GM20000 (cell line): Measurements from ENCODE around the gene ELMO1.

ENCODE experiments used
- DNase-seq: peaks from one replicate; pipeline ENCODE4 v3.0.0; 2012; ENCODE audit warnings: low spot score
- TF ChIP-seq, protein P1 (sequence below): IDR thresholded peaks from 2 replicates; pipeline ENCODE4 v1.5.1; 2012; ENCODE audit warnings: mild to moderate bottlenecking, control low read depth; ENCODE audit errors: extremely low read depth, missing control alignments

Gene ELMO1

GRCh38 chr7:36851382-36851781 is 597.3 kb downstream of the ELMO1 start:
- no peak for DNase-seq
- TF ChIP-seq, protein P1, sequence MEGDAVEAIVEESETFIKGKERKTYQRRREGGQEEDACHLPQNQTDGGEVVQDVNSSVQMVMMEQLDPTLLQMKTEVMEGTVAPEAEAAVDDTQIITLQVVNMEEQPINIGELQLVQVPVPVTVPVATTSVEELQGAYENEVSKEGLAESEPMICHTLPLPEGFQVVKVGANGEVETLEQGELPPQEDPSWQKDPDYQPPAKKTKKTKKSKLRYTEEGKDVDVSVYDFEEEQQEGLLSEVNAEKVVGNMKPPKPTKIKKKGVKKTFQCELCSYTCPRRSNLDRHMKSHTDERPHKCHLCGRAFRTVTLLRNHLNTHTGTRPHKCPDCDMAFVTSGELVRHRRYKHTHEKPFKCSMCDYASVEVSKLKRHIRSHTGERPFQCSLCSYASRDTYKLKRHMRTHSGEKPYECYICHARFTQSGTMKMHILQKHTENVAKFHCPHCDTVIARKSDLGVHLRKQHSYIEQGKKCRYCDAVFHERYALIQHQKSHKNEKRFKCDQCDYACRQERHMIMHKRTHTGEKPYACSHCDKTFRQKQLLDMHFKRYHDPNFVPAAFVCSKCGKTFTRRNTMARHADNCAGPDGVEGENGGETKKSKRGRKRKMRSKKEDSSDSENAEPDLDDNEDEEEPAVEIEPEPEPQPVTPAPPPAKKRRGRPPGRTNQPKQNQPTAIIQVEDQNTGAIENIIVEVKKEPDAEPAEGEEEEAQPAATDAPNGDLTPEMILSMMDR = no peak

GRCh38 chr7:36847946-36848345 is 600.7 kb downstream of the ELMO1 start:
- TF ChIP-seq, protein P1 = no peak
- DNase-seq = no peak

DNA sequence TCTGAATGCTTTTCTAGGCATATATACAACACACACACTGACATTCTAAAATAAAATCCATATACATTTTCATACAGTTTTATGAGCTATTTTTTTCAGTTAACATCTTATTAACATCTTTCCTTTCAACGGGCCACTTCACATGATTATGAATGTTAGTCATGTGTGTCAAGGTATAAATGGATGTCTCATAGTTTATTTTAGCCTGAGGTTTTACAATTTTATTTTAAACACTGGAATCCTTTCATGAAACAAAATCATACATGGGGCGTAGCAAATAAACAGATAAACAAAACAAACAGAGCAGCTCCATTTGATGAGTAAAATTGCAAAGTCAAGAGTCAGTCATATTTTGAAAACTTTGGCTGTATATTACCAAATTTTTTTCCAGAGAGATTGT is 604.3 kb downstream of the ELMO1 start:
- DNase-seq = no peak

DNA sequence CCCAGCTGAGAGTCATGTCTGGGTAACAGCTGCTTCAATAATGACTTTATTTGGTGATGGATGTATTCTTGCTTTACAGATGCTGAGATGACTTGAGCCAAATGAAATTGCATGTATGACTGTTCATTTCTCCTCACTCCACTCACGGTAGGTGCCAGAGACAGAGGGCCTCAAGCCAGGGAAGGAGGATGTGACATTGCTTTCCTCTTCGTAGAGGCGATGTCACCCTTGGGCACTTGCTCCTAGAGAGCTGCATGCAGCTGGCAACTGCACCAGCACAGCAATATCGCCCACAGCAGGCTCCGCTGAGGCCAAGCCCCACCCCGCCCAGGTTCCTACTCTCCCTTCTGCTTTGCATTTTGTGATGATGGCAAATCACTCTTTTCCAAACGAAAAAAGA is 607.8 kb downstream of the ELMO1 start:
- TF ChIP-seq, protein P1 = no peak
- no peak for DNase-seq

More for the DNA sequence above, 604.3 kb downstream of the ELMO1 start:
- TF ChIP-seq, protein P1 = no peak

GRCh38 chr7:36838616-36839225 is 609.9 kb downstream of the ELMO1 start:
- DNase-seq = no peak
- TF ChIP-seq, protein P1 = no peak

- TF ChIP-seq, protein P1 = no peak
Measured at GRCh38 chr7:36831049-36831448, 617.6 kb downstream of the ELMO1 start.

GRCh38 chr7:36827726-36828703 is 620.6 kb downstream of the ELMO1 start:
- DNase-seq = no peak
- TF ChIP-seq, protein P1 = no peak

More at GRCh38 chr7:36831049-36831448, 617.6 kb downstream of the ELMO1 start:
- no peak for DNase-seq
